Muscle layer of colon (tissue), 2 donors: ENCODE results near the gene MBIP.
"Not testable (repeated sequence)": the region's sequence is repeated elsewhere in the genome, so short reads cannot be mapped to it uniquely, and the experiment has no call there.

ENCODE experiments used
- H3K27ac ChIP-seq: one replicate; pipeline ENCODE4 v1.7.0; 2013; ENCODE audit warnings: low read depth, mild to moderate bottlenecking, low read length, moderate library complexity
- H3K27me3 ChIP-seq, 2 donors: one replicate each; pipeline ENCODE4 v1.7.0; 2013; ENCODE audit warnings: low read length in 2 of 2, mild to moderate bottlenecking in 2 of 2; ENCODE audit not compliant: insufficient read depth in 2 of 2, control insufficient read depth in 1 of 2
- H3K36me3 ChIP-seq: one replicate; pipeline ENCODE4 v1.7.0; 2013; ENCODE audit warnings: mild to moderate bottlenecking, low read length; ENCODE audit not compliant: insufficient read depth
- H3K4me1 ChIP-seq: one replicate; pipeline ENCODE4 v1.7.0; 2013; ENCODE audit warnings: mild to moderate bottlenecking, low read length; ENCODE audit not compliant: insufficient read depth
- H3K4me3 ChIP-seq, 2 donors: one replicate each; pipeline ENCODE4 v1.7.0; 2013; ENCODE audit warnings: low read length in 2 of 2, low read depth in 1 of 2, mild to moderate bottlenecking in 1 of 2, moderate library complexity in 1 of 2
- H3K9ac ChIP-seq: one replicate; pipeline ENCODE4 v1.7.0; 2013; ENCODE audit warnings: low read length
- H3K9me3 ChIP-seq: one replicate; pipeline ENCODE4 v1.7.0; 2013; ENCODE audit warnings: mild to moderate bottlenecking, low read length
- donor health status: abdominal sarcoma.
- donor health status: Adenocarcinoma of cecum.

MBIP gene

GRCh38 chr14:36320200-36320896 lies at the start of gene MBIP:
Gene MBIP (minus strand): TSS chr14:36320637. CDS start chr14:36320588, 49 bp downstream.
- Histone ChIP-seq H3K4me3 (peak within 1 kb of the TSS; percentile 89 to 97), H3K36me3 (no peaks in the 10 kb centered on the region), H3K9me3 (no peaks in the 10 kb centered on the region), H3K9ac (peak within 1 kb of the TSS; percentile 90), H3K4me1 (no peaks in the 10 kb centered on the region), H3K27ac (peak within 1 kb of the TSS; percentile 91), H3K27me3 (no peaks in the 10 kb centered on the region)

GRCh38 chr14:36367985-36368774 lies 47.7 kb upstream of the MBIP start:
- H3K9me3 ChIP-seq = no peaks in the 10 kb centered on the region
- H3K36me3 ChIP-seq = no peaks in the 10 kb centered on the region
- H3K4me3 ChIP-seq = no peak overlapping the region
- no peaks in the 10 kb centered on the region for H3K4me1 ChIP-seq
- no peak overlapping the region for H3K27ac ChIP-seq
- no peak overlapping the region for H3K9ac ChIP-seq
- H3K27me3 ChIP-seq = no peaks in the 10 kb centered on the region

GRCh38 chr14:36365766-36366165 lies 45.3 kb upstream of the MBIP start:
- Histone ChIP-seq H3K27ac (no peak overlapping the region), H3K27me3 (no peaks in the 10 kb centered on the region), H3K9me3 (no peaks in the 10 kb centered on the region), H3K4me1 (no peaks in the 10 kb centered on the region), H3K4me3 (no peak overlapping the region), H3K36me3 (no peaks in the 10 kb centered on the region), H3K9ac (no peak overlapping the region)

GRCh38 chr14:36363704-36364103 lies 43.3 kb upstream of the MBIP start:
- no peaks in the 10 kb centered on the region for H3K9me3 ChIP-seq
- H3K4me3 ChIP-seq = no peak overlapping the region
- H3K9ac ChIP-seq = no peak overlapping the region
- no peaks in the 10 kb centered on the region for H3K4me1 ChIP-seq
- no peaks in the 10 kb centered on the region for H3K36me3 ChIP-seq
- no peak overlapping the region for H3K27ac ChIP-seq
- no peaks in the 10 kb centered on the region for H3K27me3 ChIP-seq

GRCh38 chr14:36362648-36363047 lies 42.2 kb upstream of the MBIP start:
- H3K9ac ChIP-seq = no peak overlapping the region
- no peak overlapping the region for H3K27ac ChIP-seq
- no peaks in the 10 kb centered on the region for H3K4me1 ChIP-seq
- no peaks in the 10 kb centered on the region for H3K36me3 ChIP-seq
- H3K4me3 ChIP-seq = no peak overlapping the region
- no peaks in the 10 kb centered on the region for H3K27me3 ChIP-seq
- H3K9me3 ChIP-seq = no peaks in the 10 kb centered on the region

GRCh38 chr14:36361210-36361853 lies 40.9 kb upstream of the MBIP start:
- Histone ChIP-seq H3K4me1 (no peaks in the 10 kb centered on the region), H3K9ac (no peak overlapping the region), H3K9me3 (no peaks in the 10 kb centered on the region), H3K27ac (no peak overlapping the region), H3K4me3 (no peak overlapping the region), H3K27me3 (no peaks in the 10 kb centered on the region), H3K36me3 (no peaks in the 10 kb centered on the region)

GRCh38 chr14:36356862-36357261 lies 36.4 kb upstream of the MBIP start:
- H3K4me1 ChIP-seq = no peaks in the 10 kb centered on the region

GRCh38 chr14:36346052-36346451 lies 25.6 kb upstream of the MBIP start:
- H3K9ac ChIP-seq = no peak overlapping the region
- H3K27ac ChIP-seq = no peak overlapping the region
- no peaks in the 10 kb centered on the region for H3K36me3 ChIP-seq
- H3K4me1 ChIP-seq = no peaks in the 10 kb centered on the region
- no peaks in the 10 kb centered on the region for H3K9me3 ChIP-seq
- no peaks in the 10 kb centered on the region for H3K27me3 ChIP-seq
- H3K4me3 ChIP-seq = no peak overlapping the region

More at GRCh38 chr14:36356862-36357261, 36.4 kb upstream of the MBIP start:
- Histone ChIP-seq H3K27me3 (no peaks in the 10 kb centered on the region), H3K27ac (no peak overlapping the region), H3K4me3 (no peak overlapping the region), H3K9ac (no peak overlapping the region), H3K9me3 (no peaks in the 10 kb centered on the region), H3K36me3 (no peaks in the 10 kb centered on the region)

GRCh38 chr14:36344211-36344610 lies 23.8 kb upstream of the MBIP start:
- Histone ChIP-seq H3K9ac (no peak overlapping the region), H3K27ac (no peak overlapping the region), H3K4me1 (no peaks in the 10 kb centered on the region), H3K4me3 (no peak overlapping the region), H3K36me3 (no peaks in the 10 kb centered on the region), H3K27me3 (no peaks in the 10 kb centered on the region), H3K9me3 (no peaks in the 10 kb centered on the region)

GRCh38 chr14:36341811-36342210 lies 21.4 kb upstream of the MBIP start:
- H3K9ac ChIP-seq, H3K27me3 ChIP-seq, H3K9me3 ChIP-seq, H3K27ac ChIP-seq, H3K4me3 ChIP-seq, H3K4me1 ChIP-seq, H3K36me3 ChIP-seq: not testable (repeated sequence)

- Histone ChIP-seq H3K9me3 (no peaks in the 10 kb centered on the region), H3K9ac (no peak overlapping the region), H3K4me1 (no peaks in the 10 kb centered on the region), H3K36me3 (no peaks in the 10 kb centered on the region), H3K27me3 (no peaks in the 10 kb centered on the region), H3K27ac (no peak overlapping the region), H3K4me3 (no peak overlapping the region)
Observed at GRCh38 chr14:36340276-36340890, 19.9 kb upstream of the MBIP start.
